ENCODE data around the gene RNU6-1.
A peak's percentile ranks its signal among the peaks of the same experiment; 100 is the strongest.

RNU6-1 gene

GRCh38 chr15:67796196-67797127 lies 43.4 kb downstream of the RNU6-1 start:
- DNase-seq: no peak

DNA sequence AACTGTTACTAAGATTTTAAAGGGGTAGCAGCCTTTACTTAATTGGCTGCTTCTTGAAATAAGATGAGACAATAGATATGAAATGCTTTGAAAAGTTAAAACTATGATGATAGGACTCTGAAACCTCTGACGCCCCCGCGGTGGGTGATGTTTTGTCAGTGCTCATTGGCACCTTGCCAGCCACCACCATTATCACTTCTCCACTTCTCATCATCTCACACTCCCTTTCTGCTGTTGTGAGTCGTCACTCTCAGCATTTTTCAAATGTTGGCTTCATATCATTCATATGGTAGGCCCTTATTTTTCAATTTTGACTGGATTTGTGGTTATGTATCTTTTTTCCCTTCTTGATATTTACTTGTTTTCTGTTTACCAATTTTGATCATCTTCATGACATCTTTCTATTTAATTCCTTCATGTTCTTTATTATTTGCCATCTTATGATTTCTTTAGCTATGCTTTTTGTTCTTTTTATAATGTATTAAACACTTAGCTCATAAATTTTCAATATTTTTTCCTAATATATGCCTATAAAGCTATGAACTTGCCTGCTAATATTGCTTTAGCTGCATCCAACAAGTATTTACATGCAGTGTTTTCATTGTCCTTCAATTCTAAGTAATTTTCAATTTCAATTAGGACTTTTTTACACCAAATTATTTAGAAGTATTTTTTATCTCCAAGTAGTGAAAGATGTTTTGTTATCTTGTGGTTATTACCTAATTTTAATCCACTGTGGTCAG lies 44.8 kb downstream of the RNU6-1 start:
- no peak for DNase-seq

- peak; percentile 30 for DNase-seq
These were observed 47.4 kb downstream of the RNU6-1 start for GRCh38 chr15:67792250-67792942.

GRCh38 chr15:67790610-67791319 lies 49.1 kb downstream of the RNU6-1 start:
- DNase-seq: no peak
